D341Med (cell line): ENCODE measurements around the gene CACNG8.

Source experiments
- DNase-seq: peaks from one replicate; pipeline ENCODE4 v3.0.0; 2012; ENCODE audit warnings: low spot score

CACNG8 gene

GRCh38 chr19:53961523-53962356 is 997 bp upstream of the CACNG8 start:
- DNase-seq: no peak

GRCh38 chr19:53965091-53965490 is 2.4 kb downstream of the CACNG8 start:
- DNase-seq: no peak

DNA sequence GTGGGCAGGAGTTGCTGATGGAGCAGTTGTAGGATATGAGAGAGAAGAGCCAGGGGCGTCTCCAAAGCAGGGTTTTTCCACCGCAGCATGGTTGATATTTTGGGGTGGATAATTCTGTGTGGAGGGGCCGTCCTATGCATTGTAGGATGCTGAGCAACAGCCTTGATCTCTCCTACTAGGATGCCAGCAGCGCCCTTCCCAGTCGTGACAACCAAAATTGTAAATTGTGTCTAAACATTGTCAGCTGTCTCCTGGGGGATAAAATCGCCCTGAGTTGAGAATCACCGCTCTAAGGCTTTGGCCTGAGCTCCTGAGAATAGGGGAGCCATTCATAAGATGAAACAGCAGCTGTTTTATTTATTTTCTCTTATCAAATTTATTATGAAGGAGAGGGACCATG is 4.2 kb downstream of the CACNG8 start:
- DNase-seq: no peak

- no peak for DNase-seq
These were observed 6.6 kb downstream of the CACNG8 start for GRCh38 chr19:53969366-53969765.

DNA sequence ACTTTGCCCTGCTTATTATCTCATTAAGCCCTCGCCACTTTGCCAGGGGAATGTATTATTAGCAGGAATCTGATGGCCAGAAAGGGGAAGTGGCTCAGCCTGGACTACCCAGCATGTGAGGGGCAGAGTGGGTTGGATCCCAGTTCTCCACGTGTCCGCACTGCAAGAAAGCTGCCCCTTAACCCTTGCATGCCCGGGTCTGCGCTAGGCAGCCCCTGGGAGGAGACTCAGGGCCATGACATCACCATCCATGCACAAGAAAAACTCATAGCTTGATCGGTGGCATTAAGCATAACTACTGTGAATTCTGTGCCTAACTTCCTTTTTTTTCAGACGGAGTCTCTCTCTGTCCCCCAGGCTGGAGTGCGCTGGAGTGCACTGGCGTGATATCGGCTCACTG is 8.9 kb downstream of the CACNG8 start:
- no peak for DNase-seq

DNA sequence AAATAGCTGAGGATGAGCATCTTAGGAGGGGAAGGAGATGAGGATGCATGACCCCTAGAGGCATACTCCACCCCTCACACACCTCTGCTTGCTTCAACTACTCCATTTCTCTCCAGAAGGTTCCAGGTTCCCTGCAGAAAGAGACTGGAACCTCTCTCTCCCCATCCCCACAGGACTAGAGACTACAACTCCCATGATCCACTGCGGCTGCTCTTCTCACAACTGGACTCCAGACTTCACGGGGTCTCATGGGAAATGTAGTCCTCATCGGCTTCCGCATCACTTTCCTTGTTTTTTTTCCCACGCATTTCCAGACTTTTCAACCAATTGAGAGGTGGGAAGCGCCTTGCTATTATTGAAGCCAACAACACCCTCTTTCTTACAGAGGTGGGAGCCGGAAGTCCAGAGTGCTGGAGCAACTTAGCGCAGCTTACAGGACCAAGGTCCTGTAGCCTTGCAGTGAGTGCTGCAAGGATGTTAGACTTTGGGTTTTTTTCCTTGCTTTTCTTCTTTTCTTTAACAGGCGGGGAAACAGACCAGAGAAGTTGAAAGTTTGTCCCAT is 14.8 kb downstream of the CACNG8 start:
- peak; percentile 80 for DNase-seq

DNA sequence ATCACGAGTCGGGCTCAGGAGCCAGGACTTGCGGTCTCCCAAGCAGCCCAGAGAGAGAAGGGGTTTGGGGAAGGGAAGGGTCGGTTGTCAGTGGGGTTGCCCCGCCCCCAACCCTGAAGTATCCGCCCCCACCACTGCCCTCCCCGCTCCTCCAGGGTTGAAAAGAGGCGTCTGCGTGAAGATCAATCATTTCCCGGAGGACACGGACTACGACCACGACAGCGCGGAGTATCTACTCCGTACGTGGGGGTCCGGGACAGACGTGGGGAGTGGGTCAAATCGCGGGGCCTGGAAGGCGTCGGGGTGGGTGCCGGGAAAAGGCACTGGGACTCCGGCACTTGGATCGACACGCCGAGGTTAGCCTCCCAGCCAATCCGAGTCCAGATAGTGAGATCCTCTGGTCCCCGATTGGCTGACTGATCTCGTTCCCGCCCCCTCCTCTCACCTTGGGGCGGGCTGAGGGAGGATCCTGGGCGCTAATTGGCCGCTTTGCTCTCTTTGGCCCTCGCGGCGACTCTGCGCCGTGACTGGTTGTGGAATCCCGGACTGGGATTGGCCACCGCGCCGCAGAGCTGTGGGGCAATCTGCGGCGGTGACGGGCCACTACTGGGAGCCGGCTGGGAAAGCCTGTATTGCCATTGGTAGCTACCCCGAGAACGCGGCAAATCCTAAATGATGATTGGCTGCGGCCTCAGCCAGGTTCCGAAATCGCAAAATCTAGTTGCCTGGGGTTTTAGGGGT is 15.4 kb downstream of the CACNG8 start:
- no peak for DNase-seq

DNA sequence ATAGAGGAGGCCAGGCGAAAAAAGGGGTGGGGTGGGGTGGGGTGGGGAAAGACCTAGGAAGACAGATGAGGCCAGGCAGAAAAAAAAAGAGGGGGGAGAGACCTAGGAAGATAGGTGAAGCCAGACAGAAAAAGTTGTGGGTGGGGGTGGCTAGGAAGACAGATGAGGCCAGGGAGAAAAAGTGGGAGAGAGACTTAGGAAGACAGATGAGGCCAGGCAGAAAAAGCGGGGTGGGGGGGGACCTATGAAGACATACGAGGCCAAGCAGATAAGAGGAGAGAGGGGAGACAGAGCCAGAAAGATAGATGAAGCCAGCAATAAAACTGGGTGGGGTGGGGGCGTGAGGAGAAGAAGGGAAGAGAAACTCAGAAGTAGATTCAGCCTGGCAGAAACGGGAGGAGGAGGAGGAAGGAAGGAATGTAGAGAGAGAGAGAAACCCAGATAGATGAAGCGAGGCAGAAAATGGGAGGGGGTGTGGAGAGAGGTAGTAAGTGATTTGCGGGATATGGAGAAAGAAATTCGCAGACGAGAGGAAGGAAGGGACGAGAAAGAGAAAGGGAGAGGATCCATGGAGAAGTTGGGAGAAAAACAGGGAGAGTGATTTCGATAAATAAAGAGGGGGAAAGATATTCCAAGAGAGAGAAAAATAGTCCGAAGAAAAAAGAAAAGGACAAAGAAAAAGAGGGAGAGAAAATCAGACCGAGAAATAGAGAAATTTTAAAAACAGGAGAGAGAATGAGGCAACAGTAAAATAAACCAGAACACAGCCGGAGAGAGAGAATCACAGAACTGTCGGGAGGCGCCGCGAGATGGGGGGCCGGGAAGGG is 16.5 kb downstream of the CACNG8 start:
- DNase-seq: no peak

- no peak for DNase-seq
These were observed 18.0 kb downstream of the CACNG8 start for GRCh38 chr19:53980539-53981375.

DNA sequence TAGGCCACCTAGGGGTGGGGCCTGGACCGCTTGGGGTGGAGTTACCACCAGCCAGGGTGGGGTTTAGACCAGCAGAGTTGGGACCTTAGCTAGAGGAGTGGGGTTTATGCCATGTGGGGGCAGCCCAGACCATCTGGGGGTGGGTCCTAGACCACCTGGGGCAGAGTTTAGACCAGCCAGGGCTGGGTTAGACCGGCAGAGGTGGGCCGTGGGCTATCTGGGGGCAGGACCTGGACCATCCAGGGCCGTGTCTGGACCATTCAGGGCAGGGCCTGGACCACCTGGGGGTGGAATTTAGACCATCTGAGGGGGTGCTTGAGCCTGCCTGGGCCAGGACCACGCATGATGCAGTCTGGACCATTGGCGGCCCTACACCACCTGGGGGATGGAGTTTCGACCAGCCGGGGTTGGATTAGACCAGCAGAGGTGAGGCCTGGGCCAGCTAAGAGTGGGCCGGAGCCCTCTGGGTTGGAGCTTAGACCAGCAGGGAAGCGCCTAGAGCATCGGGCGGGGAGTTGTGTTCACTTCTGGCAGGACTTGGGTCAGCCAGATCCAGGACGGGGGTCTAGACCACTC is 18.7 kb downstream of the CACNG8 start:
- no peak for DNase-seq

DNA sequence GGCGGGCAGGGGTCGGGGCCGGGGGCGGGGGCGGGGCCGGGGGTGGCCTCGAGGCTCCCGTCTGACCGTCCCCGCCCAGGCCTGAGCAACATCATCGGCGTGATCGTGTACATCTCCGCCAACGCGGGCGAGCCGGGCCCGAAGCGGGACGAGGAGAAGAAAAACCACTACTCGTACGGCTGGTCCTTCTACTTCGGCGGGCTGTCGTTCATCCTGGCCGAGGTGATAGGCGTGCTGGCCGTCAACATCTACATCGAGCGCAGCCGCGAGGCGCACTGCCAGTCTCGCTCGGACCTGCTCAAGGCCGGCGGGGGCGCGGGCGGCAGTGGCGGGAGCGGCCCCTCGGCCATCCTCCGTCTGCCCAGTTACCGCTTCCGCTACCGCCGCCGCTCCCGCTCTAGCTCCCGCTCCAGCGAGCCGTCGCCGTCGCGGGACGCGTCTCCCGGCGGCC is 19.3 kb downstream of the CACNG8 start:
- DNase-seq: no peak

GRCh38 chr19:53982611-53983010 is 19.9 kb downstream of the CACNG8 start:
- DNase-seq: no peak

DNA sequence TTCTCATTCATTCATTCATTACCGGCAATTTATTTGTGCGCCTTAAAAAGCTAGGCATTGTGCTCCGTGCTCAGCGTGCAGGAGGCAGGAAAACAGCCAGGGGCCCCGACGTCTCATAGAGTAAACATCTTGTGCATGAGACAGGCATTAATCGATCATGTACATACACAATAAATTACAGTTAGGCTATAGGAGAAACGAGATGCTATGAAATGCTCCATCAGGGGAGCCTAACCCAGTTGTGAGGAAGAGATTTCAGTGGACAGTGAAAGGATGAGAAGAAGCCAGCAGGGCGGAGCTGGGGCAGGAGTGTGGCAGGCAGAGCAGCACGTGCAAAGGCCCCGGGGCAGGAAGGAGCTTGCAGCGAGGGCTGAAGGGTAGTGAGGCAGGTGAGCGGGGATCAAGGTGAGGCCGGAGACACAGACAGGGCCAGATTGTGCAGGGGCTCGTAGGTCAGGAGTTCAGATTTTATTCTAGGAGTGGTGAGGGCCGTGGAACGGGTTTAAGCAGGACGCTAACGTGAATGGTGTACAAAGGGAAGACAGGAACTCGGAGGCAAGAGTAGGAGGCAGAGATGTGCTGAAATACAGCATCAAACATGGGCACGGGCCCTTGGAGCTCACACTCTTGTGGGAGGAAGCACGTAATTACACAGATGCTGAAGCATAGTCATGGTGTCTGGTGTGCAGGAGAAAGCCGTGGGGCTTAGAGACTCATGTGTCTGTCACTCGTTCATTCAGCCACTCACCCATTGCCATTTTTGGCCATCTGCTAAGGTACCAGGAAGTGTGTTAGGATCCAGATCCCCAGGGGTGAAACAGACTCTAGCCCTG is 20.9 kb downstream of the CACNG8 start:
- no peak for DNase-seq

DNA sequence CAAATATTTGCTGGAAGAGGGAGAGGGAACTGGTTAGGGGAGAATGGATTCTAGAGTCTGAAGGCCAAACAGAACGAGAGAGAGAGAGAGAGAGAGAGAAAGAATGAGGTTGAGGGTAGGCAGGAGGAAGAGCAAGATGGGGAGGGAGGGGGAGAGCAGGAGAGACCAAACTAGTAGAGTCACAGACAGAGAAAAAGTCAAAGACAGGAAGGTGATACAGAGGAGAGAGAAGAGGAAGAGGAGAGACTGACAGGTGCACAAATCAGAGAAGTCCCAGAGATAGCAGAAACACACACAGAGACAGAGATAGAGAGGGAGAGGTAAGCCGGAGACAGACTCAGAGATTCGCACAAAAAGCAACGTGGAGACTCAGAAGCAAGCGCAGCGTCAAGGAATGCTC is 23.1 kb downstream of the CACNG8 start:
- no peak for DNase-seq

DNA sequence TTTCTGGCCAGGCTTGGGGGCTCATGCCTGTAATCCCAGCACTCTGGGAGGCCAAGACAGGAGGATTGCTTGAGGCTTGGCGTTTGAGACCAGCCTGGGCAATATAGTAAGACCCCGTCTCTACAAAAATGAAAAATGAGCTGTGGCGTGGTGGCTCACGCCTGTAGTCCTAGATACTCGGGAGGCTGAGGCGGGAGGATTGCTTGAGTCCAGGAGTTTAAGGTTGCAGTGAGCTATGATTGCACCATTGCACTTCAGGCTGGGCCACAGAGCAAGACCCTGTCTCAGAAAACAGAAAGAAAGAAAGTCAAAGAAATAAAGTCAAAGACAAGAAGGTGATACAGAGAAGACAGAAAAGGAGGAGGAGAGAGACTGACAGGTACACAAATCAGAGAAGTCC is 26.2 kb downstream of the CACNG8 start:
- DNase-seq: no peak

- DNase-seq: no peak
These were observed 27.1 kb downstream of the CACNG8 start for GRCh38 chr19:53989600-53990533.

GRCh38 chr19:53991224-53992113 is 28.7 kb downstream of the CACNG8 start, which contains the start of gene CACNG6:
CACNG6 (plus strand) TSS chr19:53991637; CDS start chr19:53992878, 1,241 bp downstream.
- no peak for DNase-seq

GRCh38 chr19:53992211-53992610 is 29.5 kb downstream of the CACNG8 start:
- DNase-seq: peak; percentile 18
